Measurements from ENCODE around the gene PLEKHJ1. TPM values are rescaled to one million over a fixed set of nuclear protein-coding genes. Genes with fewer than 3 reads are reported as not detected.

PLEKHJ1 gene
- polyA plus RNA-seq, 2 of the 4 experiments (the other 2 are of a cell fraction) = 19.9 to 33.9 TPM

DNA sequence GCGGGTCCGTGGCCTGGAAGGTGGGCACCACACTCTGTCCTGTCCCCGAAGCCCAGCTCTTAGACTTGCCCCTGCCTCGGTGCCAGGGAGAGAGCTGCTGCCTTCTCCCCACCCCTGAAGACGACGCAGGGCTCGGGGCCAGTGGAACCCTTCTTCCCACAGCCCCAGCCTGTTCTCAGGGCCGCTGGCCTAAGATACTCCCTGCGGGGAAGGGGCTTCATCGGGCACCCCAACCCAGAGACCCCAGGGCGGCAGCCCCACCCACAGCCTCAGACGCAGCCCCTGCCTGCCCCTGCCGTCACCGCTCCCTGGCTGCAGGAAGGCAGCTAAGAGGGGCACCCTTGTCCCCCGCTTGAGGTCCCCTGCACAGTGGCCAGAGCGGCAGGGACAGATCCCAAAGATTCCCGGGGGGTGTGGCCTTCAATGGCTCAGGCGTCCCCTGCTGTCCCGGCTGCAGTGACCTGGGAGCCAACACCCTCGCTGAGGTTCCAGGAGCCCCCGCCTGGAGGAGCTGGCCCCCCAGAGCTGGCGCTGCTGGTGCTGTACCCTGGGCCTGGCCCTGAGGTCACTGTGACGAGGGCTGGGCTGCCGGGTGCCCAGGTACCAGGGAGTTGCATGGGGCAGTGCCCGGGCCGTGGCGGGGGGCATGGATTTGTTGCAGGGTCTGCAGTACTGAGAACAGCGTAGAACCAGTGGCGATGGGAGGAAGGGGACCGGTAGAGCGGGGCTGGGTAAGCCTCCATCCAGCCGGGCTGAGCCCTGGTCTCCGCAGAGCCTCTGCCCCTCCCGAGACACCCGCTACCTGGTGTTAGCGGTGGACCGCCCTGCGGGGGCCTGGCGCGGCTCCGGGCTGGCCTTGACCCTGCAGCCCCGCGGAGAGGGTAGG is 14.0 kb upstream of the PLEKHJ1 start:
- Histone ChIP-seq H3K9me3 (no peaks in the 10 kb centered on the region), H3K4me2 (no peak overlapping the region), H3K4me3 (no peak overlapping the region), H3K4me1 (peaks cover 14% of the 10 kb centered on the region), H3K27ac (no peak overlapping the region)
- CTCF ChIA-PET = interaction anchor here (1.6 to 1.9 kb wide), 3 partner anchors 10 to 386 kb away, joined by 3 to 5 read pairs (median 5); no protein-coding TSS in a partner anchor
- FAIRE-seq (no peak), DNase-seq (ENCODE audit: low read depth in 1 of 2, low spot score in 1 of 2) (no peak), ATAC-seq (peak in 1 of 2 experiments; percentile 10; a peak in 3 of 6 replicates)
- 92% methylated on average over 18 of the region's 43 CpGs for WGBS (ENCODE audit: missing lambda C conversion rate)
- TF ChIP-seq FOSL2 (IDR thresholded peaks at IDR 0.05) (no peak), FOSL2 (CRISPR knock-in tag; IDR thresholded peaks at IDR 0.05) (no peak)
- TF ChIP-seq, protein P1, sequence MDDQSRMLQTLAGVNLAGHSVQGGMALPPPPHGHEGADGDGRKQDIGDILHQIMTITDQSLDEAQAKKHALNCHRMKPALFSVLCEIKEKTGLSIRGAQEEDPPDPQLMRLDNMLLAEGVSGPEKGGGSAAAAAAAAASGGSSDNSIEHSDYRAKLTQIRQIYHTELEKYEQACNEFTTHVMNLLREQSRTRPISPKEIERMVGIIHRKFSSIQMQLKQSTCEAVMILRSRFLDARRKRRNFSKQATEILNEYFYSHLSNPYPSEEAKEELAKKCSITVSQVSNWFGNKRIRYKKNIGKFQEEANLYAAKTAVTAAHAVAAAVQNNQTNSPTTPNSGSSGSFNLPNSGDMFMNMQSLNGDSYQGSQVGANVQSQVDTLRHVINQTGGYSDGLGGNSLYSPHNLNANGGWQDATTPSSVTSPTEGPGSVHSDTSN (IDR thresholded peaks at IDR 0.05) = peak; percentile 21; the same call in 1 of the 2 replicates
- POLR2A ChIA-PET = no interaction called here

GRCh38 chr19:2249010-2249866 is 13.1 kb upstream of the PLEKHJ1 start, which contains the start of gene AMH:
AMH (plus strand) TSS chr19:2249323; CDS start chr19:2249333, 10 bp downstream.
- peaks cover 14% of the 10 kb centered on the region for H3K4me1 ChIP-seq
- CTCF ChIA-PET = interaction anchor here (1.6 to 1.9 kb wide), 4 partner anchors 11 to 387 kb away, joined by 3 to 5 read pairs (median 4); partner anchors contain the start of gene PLEKHJ1

GRCh38 chr19:2248136-2249009 is 12.2 kb upstream of the PLEKHJ1 start:
- FAIRE-seq = no peak
- Histone ChIP-seq H3K4me3 (no peak overlapping the region), H3K27ac (no peak overlapping the region), H3K4me1 (peaks cover 19% of the 10 kb centered on the region), H3K9me3 (no peaks in the 10 kb centered on the region), H3K4me2 (no peak overlapping the region)
- ATAC-seq = no peak
- no peak for DNase-seq (ENCODE audit: low read depth in 1 of 2, low spot score in 1 of 2)
- ChIA-PET CTCF (interaction anchor here (1.0 to 1.9 kb wide), 5 partner anchors 10 to 388 kb away, joined by 3 to 5 read pairs (median 3); partner anchors contain the start of gene PLEKHJ1), POLR2A (interaction anchor here (0.7 kb wide), 1 partner anchor 32 kb away, joined by 5 read pairs; no protein-coding TSS in a partner anchor)
- TF ChIP-seq, protein P2, sequence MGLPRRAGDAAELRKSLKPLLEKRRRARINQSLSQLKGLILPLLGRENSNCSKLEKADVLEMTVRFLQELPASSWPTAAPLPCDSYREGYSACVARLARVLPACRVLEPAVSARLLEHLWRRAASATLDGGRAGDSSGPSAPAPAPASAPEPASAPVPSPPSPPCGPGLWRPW (IDR thresholded peaks at IDR 0.05) = no peak
- TF ChIP-seq HOXB5 (CRISPR knock-in tag; IDR thresholded peaks at IDR 0.05) (no peak), HOXB13 (CRISPR knock-in tag; IDR thresholded peaks at IDR 0.05; ENCODE audit: low read depth) (no peak), POLR2AphosphoS2 (conservative IDR thresholded peaks at IDR 0.05; ENCODE audit: low read length) (no peak), RCOR1 (IDR thresholded peaks at IDR 0.05; ENCODE audit: low read depth, low read length) (no peak), RNF2 (IDR thresholded peaks at IDR 0.05; ENCODE audit: borderline replicate concordance, low read depth) (no peak), CTCF (IDR thresholded peaks at IDR 0.05) (no peak), HEYL (CRISPR knock-in tag; IDR thresholded peaks at IDR 0.05) (no peak)
- WGBS (ENCODE audit: missing lambda C conversion rate) = 100% methylated on average over 3 of the region's 21 CpGs

More at GRCh38 chr19:2249010-2249866, 13.1 kb upstream of the PLEKHJ1 start, which contains the start of gene AMH:
- POLR2A ChIA-PET = no interaction called here
- H3K9me3 ChIP-seq = no peaks in the 10 kb centered on the region
- no peak within 1 kb of the TSS for H3K4me3 ChIP-seq
- H3K4me2 ChIP-seq = no peak within 1 kb of the TSS
- WGBS (ENCODE audit: missing lambda C conversion rate) = 79% methylated on average over 2 of the region's 27 CpGs
- peak in 1 of 2 experiments; percentile 9; a peak in 2 of 6 replicates for ATAC-seq
- no peak for TF ChIP-seq NFE2L2 (conservative IDR thresholded peaks at IDR 0.05; ENCODE audit: low read length)
- no peak for TF ChIP-seq HOXB5 (CRISPR knock-in tag; IDR thresholded peaks at IDR 0.05)
- TF ChIP-seq POLR2A (IDR thresholded peaks at IDR 0.05; ENCODE audit: low read length) = no peak
- no peak for TF ChIP-seq RAD21 (conservative IDR thresholded peaks at IDR 0.05 in 1 of 2, IDR thresholded peaks at IDR 0.05 in 1 of 2)
- no peak for TF ChIP-seq FOSB (CRISPR knock-in tag; IDR thresholded peaks at IDR 0.05)
- TF ChIP-seq, protein P3, sequence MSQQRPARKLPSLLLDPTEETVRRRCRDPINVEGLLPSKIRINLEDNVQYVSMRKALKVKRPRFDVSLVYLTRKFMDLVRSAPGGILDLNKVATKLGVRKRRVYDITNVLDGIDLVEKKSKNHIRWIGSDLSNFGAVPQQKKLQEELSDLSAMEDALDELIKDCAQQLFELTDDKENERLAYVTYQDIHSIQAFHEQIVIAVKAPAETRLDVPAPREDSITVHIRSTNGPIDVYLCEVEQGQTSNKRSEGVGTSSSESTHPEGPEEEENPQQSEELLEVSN (IDR thresholded peaks at IDR 0.05; ENCODE audit: borderline replicate concordance, low read depth) = no peak
- no peak for TF ChIP-seq HDAC2 (IDR thresholded peaks at IDR 0.05)
- TF ChIP-seq GATA3 (IDR thresholded peaks at IDR 0.05; ENCODE audit: borderline replicate concordance) = no peak
- TF ChIP-seq HOXB13 (CRISPR knock-in tag; IDR thresholded peaks at IDR 0.05; ENCODE audit: low read depth) = no peak
- no peak for TF ChIP-seq CBX8 (IDR thresholded peaks at IDR 0.05)
- TF ChIP-seq, protein P2 (IDR thresholded peaks at IDR 0.05) = no peak
- TF ChIP-seq ZFP36 (IDR thresholded peaks at IDR 0.05; ENCODE audit: borderline replicate concordance, partially characterized antibody) = no peak
- TF ChIP-seq RFX5 (IDR thresholded peaks at IDR 0.05) = no peak
- FAIRE-seq = no peak
- DNase-seq (ENCODE audit: low read depth in 1 of 2, low spot score in 1 of 2) = no peak
- H3K27ac ChIP-seq = no peak within 1 kb of the TSS

All from A549 (cell line).